CD4-positive, alpha-beta memory T cell (primary cell): ENCODE results near the gene UBASH3B. TPM values are rescaled to one million over a fixed set of nuclear protein-coding genes. Genes with fewer than 3 reads are reported as not detected.
A peak's percentile ranks its signal among the peaks of the same experiment; 100 is the strongest.
"Not testable (repeated sequence)": the region's sequence is repeated elsewhere in the genome, so short reads cannot be mapped to it uniquely, and the experiment has no call there.

Experiments
- CTCF ChIA-PET: fragments of 350-600 bp; sonication (Branson Sonifier 250); formaldehyde crosslinking; loops from one replicate; lab custom pipeline; 2021; ENCODE audit warnings: inconsistent platforms; ENCODE audit not compliant: partially characterized antibody; lab: Charles Lee
- POLR2A ChIA-PET: fragments of 350-600 bp; sonication (Branson Sonifier 250); formaldehyde crosslinking; loops from one replicate; lab custom pipeline; 2021; ENCODE audit not compliant: partially characterized antibody; lab: Charles Lee
- DNase-seq, 5 donors: peaks; one replicate each; pipeline versions ENCODE4 v3.0.0 to v3.0.0-alpha.2; 2020 to 2022; ENCODE audit warnings: mixed read lengths in 1 of 5
- H3K27ac ChIP-seq: one replicate; pipeline ENCODE4 v1.7.0; 2013; ENCODE audit warnings: low read depth, low read length
- H3K27me3 ChIP-seq: 2 replicates; pipeline ENCODE4 v1.7.0; 2013; ENCODE audit warnings: mild to moderate bottlenecking, low read length, moderate library complexity; ENCODE audit not compliant: insufficient read depth
- H3K36me3 ChIP-seq: 2 replicates; pipeline ENCODE4 v1.7.0; 2013; ENCODE audit warnings: mild to moderate bottlenecking, low read length, moderate library complexity; ENCODE audit not compliant: insufficient read depth
- H3K4me1 ChIP-seq: 2 replicates; pipeline ENCODE4 v1.7.0; 2013; ENCODE audit warnings: mild to moderate bottlenecking, low read length, moderate library complexity; ENCODE audit not compliant: insufficient read depth
- H3K4me3 ChIP-seq, 2 donors: one replicate each; pipeline ENCODE4 v1.7.0; 2013; ENCODE audit warnings: low read length in 2 of 2, mild to moderate bottlenecking in 1 of 2
- H3K9me3 ChIP-seq, 2 donors: one replicate each; pipeline ENCODE4 v1.7.0; 2013; ENCODE audit warnings: low read length in 2 of 2, control low read depth in 1 of 2; ENCODE audit not compliant: control insufficient read depth in 1 of 2
- H3K27ac Mint-ChIP-seq, 7 donors: one replicate each; pipeline ENCODE4 v1.8.0; 2020 to 2021; ENCODE audit warnings: mixed read lengths in 7 of 7, mild to moderate bottlenecking in 6 of 7, inconsistent platforms in 3 of 7, moderate library complexity in 3 of 7
- H3K27me3 Mint-ChIP-seq, 2 donors: one replicate each; pipeline ENCODE4 v1.8.0; 2020 to 2021; ENCODE audit warnings: mixed read lengths in 2 of 2
- H3K36me3 Mint-ChIP-seq, 2 donors: one replicate each; pipeline ENCODE4 v1.8.0; 2020 to 2021; ENCODE audit warnings: mixed read lengths in 2 of 2, inconsistent platforms in 1 of 2, mild to moderate bottlenecking in 1 of 2
- H3K4me1 Mint-ChIP-seq, 4 donors: one replicate each; pipeline ENCODE4 v1.8.0; 2020 to 2021; ENCODE audit warnings: mixed read lengths in 4 of 4, mild to moderate bottlenecking in 1 of 4
- H3K4me3 Mint-ChIP-seq, 8 donors: one replicate each; pipeline ENCODE4 v1.8.0; 2020 to 2021; ENCODE audit warnings: mixed read lengths in 8 of 8, mild to moderate bottlenecking in 7 of 8, moderate library complexity in 6 of 8, inconsistent platforms in 3 of 8
- H3K9me3 Mint-ChIP-seq, 8 donors: one replicate each; pipeline ENCODE4 v1.8.0; 2020 to 2021; ENCODE audit warnings: mixed read lengths in 8 of 8, mild to moderate bottlenecking in 5 of 8, inconsistent platforms in 3 of 8, moderate library complexity in 1 of 8
- intact Hi-C: fragments of 100-400 bp; cut with micrococcal nuclease; formaldehyde crosslinking; loops from one replicate; pipeline ENCODE4 v1.15.1; 2023
- polyA plus RNA-seq, 2 donors: library from polyadenylated mRNA; unstranded; fragments of 300-500 nt; fragmentation: Illumina TruSeq; gene quantifications; one replicate each; pipeline ENCODE4 v1.2.3, GENCODE V29; 2021
- total RNA-seq, 2 experiments: library from RNA; stranded (reverse); gene quantifications; one replicate each; pipeline ENCODE4 v1.2.3, GENCODE V29; 2021

UBASH3B gene
- total and polyA plus RNA-seq, 4 experiments from 2014 or later, result 6.7 to 30.9 (median 20.2) TPM

- Mint-ChIP-seq H3K27ac (peak overlapping the region in 1 of 7 donors; percentile 30), H3K36me3 (peaks cover 3 to 10% of the 10 kb centered on the region in 2 donors)
- H3K4me1 Mint-ChIP-seq, H3K4me3 Mint-ChIP-seq, H3K27me3 Mint-ChIP-seq, H3K27me3 ChIP-seq, H3K4me1 ChIP-seq, H3K9me3 Mint-ChIP-seq, POLR2A ChIA-PET, H3K27ac ChIP-seq, CTCF ChIA-PET, intact Hi-C loops, DNase-seq, H3K36me3 ChIP-seq, H3K9me3 ChIP-seq, H3K4me3 ChIP-seq: not testable (repeated sequence)
Measured at GRCh38 chr11:122829371-122829770, 173.8 kb downstream of the UBASH3B start.

DNA sequence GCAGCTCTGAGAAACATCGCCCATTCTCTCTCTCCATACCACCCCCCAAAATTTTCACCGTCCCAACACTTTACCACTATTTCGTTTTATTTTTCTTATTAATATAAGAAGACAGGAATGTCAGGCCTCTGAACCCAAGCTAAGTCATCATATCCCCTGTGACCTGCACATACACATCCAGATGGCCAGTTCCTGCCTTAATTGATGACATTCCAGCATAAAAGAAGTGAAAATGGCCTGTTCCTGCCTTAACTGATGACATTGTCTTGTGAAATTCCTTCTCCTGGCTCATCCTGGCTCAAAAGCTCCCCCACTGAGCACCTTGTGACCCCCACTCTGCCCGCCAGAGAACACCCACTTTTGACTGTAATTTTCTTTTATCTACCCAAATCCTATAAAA is 176.8 kb downstream of the UBASH3B start:
- intact Hi-C loops, H3K4me1 ChIP-seq, H3K27ac Mint-ChIP-seq, DNase-seq, H3K4me1 Mint-ChIP-seq, H3K36me3 Mint-ChIP-seq, H3K27me3 ChIP-seq, H3K9me3 ChIP-seq, H3K36me3 ChIP-seq, POLR2A ChIA-PET, H3K4me3 Mint-ChIP-seq, H3K27ac ChIP-seq, H3K9me3 Mint-ChIP-seq, H3K27me3 Mint-ChIP-seq, H3K4me3 ChIP-seq: not testable (repeated sequence)
- CTCF ChIA-PET, result interaction anchor here (1.3 to 5.5 kb wide), 2 partner anchors 11 to 21 kb away, joined by 3 to 31 read pairs; no protein-coding TSS in a partner anchor

DNA sequence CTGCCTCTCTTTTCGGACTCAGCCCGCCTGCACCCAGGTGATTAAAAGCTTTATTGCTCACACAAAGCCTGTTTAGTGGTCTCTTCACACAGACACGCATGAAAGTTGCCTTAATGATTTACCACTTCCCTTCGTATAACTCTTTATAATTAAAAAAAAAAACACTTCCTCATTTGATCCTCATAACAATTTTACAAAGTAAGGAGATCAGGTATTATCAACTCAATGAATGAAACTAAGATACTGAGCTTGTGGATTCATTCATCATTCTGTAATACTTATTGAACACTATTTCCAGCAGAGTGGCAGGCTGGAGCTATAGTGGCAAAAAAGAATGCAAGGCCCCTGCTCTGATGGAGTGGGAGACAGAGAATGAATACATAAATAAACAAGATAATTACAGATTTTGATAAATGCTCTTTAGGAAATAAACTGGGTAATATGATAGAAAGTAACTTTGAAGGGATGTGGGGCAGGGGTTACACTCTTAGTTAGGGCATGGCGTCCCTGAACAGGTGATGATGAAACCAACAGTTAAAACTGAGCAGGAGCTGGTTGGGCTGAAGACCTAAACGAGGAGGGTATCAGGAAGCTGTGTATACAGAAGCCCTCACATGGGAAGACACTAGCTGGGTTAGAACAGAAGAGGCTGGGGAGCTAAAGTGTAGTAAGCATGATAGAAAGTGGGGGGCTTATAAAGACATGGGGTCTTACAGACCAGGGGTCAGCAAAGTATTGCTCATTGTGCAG is 177.4 kb downstream of the UBASH3B start:
- CTCF ChIA-PET, result interaction anchor here (0.9 to 5.5 kb wide), 3 partner anchors 12 to 37 kb away, joined by 3 to 31 read pairs (median 3); no protein-coding TSS in a partner anchor
- no peak for DNase-seq
- Mint-ChIP-seq H3K4me1 (peaks cover 0 to 2% (median 0%) of the 10 kb centered on the region in 4 donors), H3K27me3 (peaks cover 8 to 11% of the 10 kb centered on the region in 2 donors), H3K27ac (no peak overlapping the region), H3K36me3 (no peaks in the 10 kb centered on the region), H3K9me3 (peaks cover 0 to 5% (median 0%) of the 10 kb centered on the region in 8 donors), H3K4me3 (no peak overlapping the region)
- POLR2A ChIA-PET, result no interaction called here
- intact Hi-C loops, result no loop called here
- Histone ChIP-seq H3K4me3 (no peak overlapping the region), H3K27ac (no peak overlapping the region), H3K4me1 (no peaks in the 10 kb centered on the region), H3K9me3 (no peaks in the 10 kb centered on the region), H3K36me3 (no peaks in the 10 kb centered on the region), H3K27me3 (no peaks in the 10 kb centered on the region)

GRCh38 chr11:122833846-122834464 is 178.4 kb downstream of the UBASH3B start:
- Histone ChIP-seq H3K27ac (no peak overlapping the region), H3K27me3 (no peaks in the 10 kb centered on the region), H3K4me1 (no peaks in the 10 kb centered on the region), H3K4me3 (no peak overlapping the region), H3K36me3 (no peaks in the 10 kb centered on the region), H3K9me3 (no peaks in the 10 kb centered on the region)
- H3K36me3 Mint-ChIP-seq, result no peaks in the 10 kb centered on the region
- DNase-seq, result no peak
- no peak overlapping the region for H3K4me3 Mint-ChIP-seq
- H3K4me1 Mint-ChIP-seq, result peaks cover 0 to 6% (median 5%) of the 10 kb centered on the region in 4 donors
- intact Hi-C loops, result no loop called here
- peaks cover 0 to 3% (median 0%) of the 10 kb centered on the region in 8 donors for H3K9me3 Mint-ChIP-seq
- POLR2A ChIA-PET, result no interaction called here
- H3K27ac Mint-ChIP-seq, result no peak overlapping the region
- CTCF ChIA-PET, result interaction anchor here (1.0 to 5.5 kb wide), 4 partner anchors 14 to 189 kb away, joined by 3 to 31 read pairs (median 4); no protein-coding TSS in a partner anchor
- peaks cover 8 to 14% of the 10 kb centered on the region in 2 donors for H3K27me3 Mint-ChIP-seq

GRCh38 chr11:122836916-122837315 is 181.4 kb downstream of the UBASH3B start:
- H3K4me1 Mint-ChIP-seq, result peaks cover 4 to 6% (median 5%) of the 10 kb centered on the region in 4 donors
- Histone ChIP-seq H3K27me3 (no peaks in the 10 kb centered on the region), H3K27ac (no peak overlapping the region), H3K9me3 (no peaks in the 10 kb centered on the region), H3K4me3 (no peak overlapping the region), H3K4me1 (no peaks in the 10 kb centered on the region), H3K36me3 (no peaks in the 10 kb centered on the region)
- no peak overlapping the region for H3K4me3 Mint-ChIP-seq
- no peak overlapping the region for H3K27ac Mint-ChIP-seq
- peaks cover 8 to 14% of the 10 kb centered on the region in 2 donors for H3K27me3 Mint-ChIP-seq
- POLR2A ChIA-PET, result no interaction called here
- CTCF ChIA-PET, result interaction anchor here (5.5 kb wide), 1 partner anchor 17 kb away, joined by 31 read pairs; no protein-coding TSS in a partner anchor
- H3K36me3 Mint-ChIP-seq, result no peaks in the 10 kb centered on the region
- DNase-seq, result no peak
- intact Hi-C loops, result no loop called here
- H3K9me3 Mint-ChIP-seq, result no peaks in the 10 kb centered on the region

GRCh38 chr11:122837528-122838346 is 182.2 kb downstream of the UBASH3B start:
- no peaks in the 10 kb centered on the region for H3K9me3 Mint-ChIP-seq
- no peaks in the 10 kb centered on the region for H3K36me3 ChIP-seq
- peaks cover 4 to 10% (median 9%) of the 10 kb centered on the region in 4 donors for H3K4me1 Mint-ChIP-seq
- no peak overlapping the region for H3K4me3 ChIP-seq
- H3K36me3 Mint-ChIP-seq, result no peaks in the 10 kb centered on the region
- peaks cover 3% of the 10 kb centered on the region for H3K4me1 ChIP-seq
- H3K27ac ChIP-seq, result no peak overlapping the region
- intact Hi-C loops, result no loop called here
- H3K9me3 ChIP-seq, result no peaks in the 10 kb centered on the region
- no peaks in the 10 kb centered on the region for H3K27me3 ChIP-seq
- CTCF ChIA-PET, result interaction anchor here (1.1 to 1.2 kb wide), 2 partner anchors 16 to 41 kb away, joined by 4 read pairs; no protein-coding TSS in a partner anchor
- H3K27me3 Mint-ChIP-seq, result peaks cover 8 to 14% of the 10 kb centered on the region in 2 donors
- DNase-seq, result no peak
- POLR2A ChIA-PET, result interaction anchor here (1.5 kb wide), 1 partner anchor 14 kb away, joined by 6 read pairs; no protein-coding TSS in a partner anchor
- H3K4me3 Mint-ChIP-seq, result no peak overlapping the region
- H3K27ac Mint-ChIP-seq, result peak overlapping the region in 1 of 7 donors; percentile 77
